Erythroblast (primary cell): ENCODE data around the gene LRRC30.

ENCODE experiments used
- DNase-seq, 2 experiments: peaks; one replicate each; lab custom pipeline; 2025; lab: John Stamatoyannopoulos, UW
- GATA1 ChIP-seq: IDR thresholded peaks from 2 replicates; pipeline ENCODE4 v1.6.1; 2011; ENCODE audit warnings: low read depth, mild to moderate bottlenecking, control low read depth, low read length, moderate library complexity
- POLR2A ChIP-seq: IDR thresholded peaks from 2 replicates; pipeline ENCODE4 v1.6.1; 2011; ENCODE audit warnings: mild to moderate bottlenecking, low read length

The LRRC30 gene

DNA sequence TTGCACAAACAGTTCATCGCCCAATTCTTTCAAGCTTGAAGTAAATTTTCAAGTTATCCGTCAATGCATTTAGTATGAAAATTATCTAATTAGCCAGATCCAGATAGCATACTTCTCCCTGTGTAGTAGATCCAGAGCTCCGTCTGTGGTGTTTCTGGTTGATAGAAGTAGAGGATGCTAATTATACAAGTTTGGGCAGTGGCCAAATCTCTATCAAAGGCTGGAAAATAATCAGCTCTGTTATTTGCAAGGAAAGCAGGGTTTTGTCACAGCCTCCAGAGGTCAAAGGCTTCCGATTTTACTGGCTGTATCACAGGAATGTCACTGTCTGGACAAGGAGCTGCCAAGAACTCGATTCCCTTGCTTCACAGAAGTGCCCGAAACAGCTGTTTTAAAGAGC is 28.6 kb downstream of the LRRC30 start:
- DNase-seq: no peak
- TF ChIP-seq POLR2A (no peak), GATA1 (no peak)

DNA sequence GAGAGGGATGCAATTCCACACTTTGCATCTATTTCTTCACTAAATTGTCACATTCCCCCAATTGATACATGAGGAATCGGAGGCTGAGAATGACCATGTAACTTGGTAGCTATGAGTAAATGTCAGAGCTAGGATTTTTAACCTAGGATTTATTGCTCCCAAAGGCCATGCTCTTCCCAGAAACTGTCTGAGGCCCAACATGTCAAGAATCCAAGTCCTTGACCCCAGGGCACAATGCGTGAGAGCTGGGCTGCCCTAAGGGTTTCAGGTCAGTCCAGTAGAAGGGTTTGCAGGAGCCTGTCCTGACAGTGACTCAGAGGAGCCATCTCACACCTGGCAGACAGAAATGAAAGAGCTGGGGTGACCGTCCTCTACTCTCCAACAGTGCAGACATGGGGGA is 30.3 kb downstream of the LRRC30 start:
- DNase-seq: no peak
- no peak for TF ChIP-seq POLR2A
- TF ChIP-seq GATA1: no peak

- no peak for DNase-seq
- no peak for TF ChIP-seq POLR2A
Observed at GRCh38 chr18:7267973-7268372, 37.1 kb downstream of the LRRC30 start.

- TF ChIP-seq GATA1: no peak
- TF ChIP-seq POLR2A: no peak
Observed at GRCh38 chr18:7269942-7270341, 39.1 kb downstream of the LRRC30 start.

DNA sequence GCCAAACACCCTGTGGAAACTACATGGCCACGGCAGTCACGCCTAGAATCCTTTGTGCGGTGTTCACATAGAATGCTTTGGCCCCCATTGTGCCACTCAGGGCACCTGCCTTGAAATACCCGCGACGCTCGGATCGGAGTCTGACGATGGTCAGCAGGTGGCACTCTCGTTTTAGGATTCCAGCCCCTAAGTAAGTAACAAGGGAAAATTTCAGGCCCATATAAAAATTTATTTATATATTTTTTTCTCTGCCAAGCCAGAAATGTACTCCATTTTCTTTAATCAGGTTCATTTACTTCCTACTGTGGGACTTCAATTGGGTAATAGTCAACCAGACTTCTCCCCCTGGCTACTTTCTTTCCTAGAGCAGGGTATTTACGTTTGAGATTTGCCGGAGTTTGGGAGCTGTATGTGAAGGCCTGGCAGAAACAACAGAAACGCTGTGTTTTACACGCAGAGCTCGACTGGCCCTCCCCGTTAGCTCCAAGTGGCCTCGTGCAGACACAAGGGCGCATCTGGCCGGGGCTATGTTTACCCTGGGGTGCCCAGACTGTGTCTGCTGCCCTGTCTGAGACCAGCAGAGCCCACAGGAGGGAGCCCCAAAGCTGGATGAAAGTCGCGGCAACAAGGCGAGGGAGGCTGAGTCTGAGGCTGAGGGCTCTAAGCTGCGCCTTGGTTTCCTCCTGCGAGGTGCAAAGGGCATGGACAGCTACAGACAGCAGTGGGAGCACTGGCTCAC is 41.6 kb downstream of the LRRC30 start:
- peak; percentile 17 to 35 for DNase-seq
- TF ChIP-seq POLR2A: no peak
- no peak for TF ChIP-seq GATA1

More at GRCh38 chr18:7269942-7270341, 39.1 kb downstream of the LRRC30 start:
- DNase-seq: no peak

GRCh38 chr18:7273301-7273921 is 42.5 kb downstream of the LRRC30 start:
- no peak for TF ChIP-seq POLR2A
- no peak for TF ChIP-seq GATA1
- no peak for DNase-seq

- TF ChIP-seq GATA1 (no peak), POLR2A (no peak)
- DNase-seq: no peak
Observed at GRCh38 chr18:7281579-7281978, 50.7 kb downstream of the LRRC30 start.
